K562 (cell line): ENCODE results near the gene DBP. TPM values are rescaled to one million over a fixed set of nuclear protein-coding genes. Genes with fewer than 3 reads are reported as not detected.

Experiments used
- ATAC-seq: fragments of 200-7000 bp; cut with Tn5 transposase; 3 replicates; pipeline ENCODE4 v1.9.1; 2020; ENCODE audit warnings: moderate library complexity
- BruUV-seq: library from RNA; stranded (reverse); fragments of 400-500 nt; replicated peaks from 2 replicates; lab custom pipeline; 2021; lab: Mats Ljungman, UMichigan
- CTCF ChIA-PET: fragments of 300-600 bp; formaldehyde crosslinking; extraction: SDS; loops from one replicate; lab custom pipeline; 2021; ENCODE audit warnings: low intra/inter-chr PET ratio; lab: Yijun Ruan, JAX
- POLR2A ChIA-PET: fragments of 300-600, 350-650 bp; sonication (Branson Sonifier 250); formaldehyde crosslinking; extraction: SDS; loops from one replicate; lab custom pipeline; 2021; ENCODE audit warnings: antibody characterized with exemption, inconsistent platforms; lab: Yijun Ruan, JAX
- DNase-seq, 4 experiments: peaks; one replicate each; pipeline versions ENCODE4 v3.0.0 to v3.0.0-alpha.2; 2011 to 2018; ENCODE audit warnings: low spot score in 3 of 4, mixed read lengths in 3 of 4; ENCODE audit errors: extremely low read depth in 1 of 4
- FAIRE-seq: peaks from 2 replicates; lab custom pipeline; 2011; peaks lifted over from hg19 to GRCh38; lab: Jason Lieb, UNC
- H2AFZ ChIP-seq: 2 replicates; pipeline ENCODE4 v1.6.0; 2011; ENCODE audit warnings: low read depth, low read length, control low read depth, inconsistent platforms
- H3K27ac ChIP-seq: fragments of 200-600 bp; 3 replicates; pipeline ENCODE4 v1.8.0; 2011; ENCODE audit warnings: low read depth, mild to moderate bottlenecking, control low read depth, inconsistent platforms, low read length, moderate library complexity, mixed read lengths; ENCODE audit errors: extremely low read depth
- H3K27me3 ChIP-seq, 2 experiments: fragments of 300-600 bp in 1 of 2; 2 replicates in 1 of 2; 3 replicates in 1 of 2; pipeline versions ENCODE4 v1.6.0 to v1.8.0; 2011; ENCODE audit warnings: inconsistent platforms in 2 of 2, low read length in 2 of 2, mild to moderate bottlenecking in 1 of 2, mixed read lengths in 1 of 2, moderate library complexity in 1 of 2; ENCODE audit not compliant: control insufficient read depth in 2 of 2, insufficient read depth in 2 of 2
- H3K36me3 ChIP-seq: fragments of 300-600 bp; 3 replicates; pipeline ENCODE4 v1.8.0; 2011; ENCODE audit warnings: mild to moderate bottlenecking, low read length, inconsistent platforms; ENCODE audit not compliant: control insufficient read depth, insufficient read depth
- H3K4me1 ChIP-seq, 2 experiments: fragments of 200-600 bp in 1 of 2; replicated peaks in 1 of 2; 2 replicates in 1 of 2; 3 replicates in 1 of 2; pipeline versions ENCODE4 v1.5.1 to v1.8.0; 2011; ENCODE audit warnings: inconsistent platforms in 2 of 2, low read length in 2 of 2, mild to moderate bottlenecking in 1 of 2, mixed read lengths in 1 of 2, moderate library complexity in 1 of 2; ENCODE audit not compliant: control insufficient read depth in 2 of 2, insufficient read depth in 2 of 2
- H3K4me2 ChIP-seq: 2 replicates; pipeline ENCODE4 v1.6.1; 2011; ENCODE audit warnings: low read length, control low read depth, inconsistent platforms, mixed read lengths; ENCODE audit not compliant: insufficient read depth
- H3K4me3 ChIP-seq: fragments of 200-600 bp; sonication (generic), shearing (Covaris generic); 2 replicates; pipeline ENCODE4 v1.5.1; 2016; ENCODE audit warnings: control low read depth, inconsistent platforms
- H3K79me2 ChIP-seq: fragments of 200-600 bp; 3 replicates; pipeline ENCODE4 v1.8.0; 2011; ENCODE audit warnings: low read length, inconsistent platforms; ENCODE audit not compliant: control insufficient read depth, insufficient read depth
- H3K9ac ChIP-seq, 2 experiments: 2 replicates each; pipeline versions ENCODE4 v1.6.0 to v1.6.1; 2011; ENCODE audit warnings: low read depth in 2 of 2, low read length in 2 of 2, control low read depth in 1 of 2, inconsistent platforms in 1 of 2, mild to moderate bottlenecking in 1 of 2, mixed read lengths in 1 of 2; ENCODE audit not compliant: insufficient read depth in 1 of 2
- H3K9me1 ChIP-seq: one replicate; pipeline ENCODE4 v1.6.0; 2011; ENCODE audit warnings: inconsistent platforms, mild to moderate bottlenecking, low read length, moderate library complexity; ENCODE audit not compliant: control insufficient read depth, insufficient read depth
- H3K9me3 ChIP-seq: replicated peaks from 2 replicates; pipeline ENCODE4 v1.5.1; 2011; ENCODE audit warnings: low read depth, low read length, inconsistent platforms; ENCODE audit not compliant: control insufficient read depth, insufficient read depth
- H4K20me1 ChIP-seq: replicated peaks from 2 replicates; pipeline ENCODE4 v1.6.1; 2011; ENCODE audit warnings: low read length, inconsistent platforms, mixed read lengths; ENCODE audit not compliant: control insufficient read depth, insufficient read depth
- BCOR ChIP-seq: fragments of 450-650 bp; IDR thresholded peaks from 2 replicates; pipeline ENCODE4 v1.6.1; 2016
- CHCHD3 ChIP-seq: fragments of 250-450 bp; sonication (Bioruptor Pico); IDR thresholded peaks from 2 replicates; pipeline ENCODE4 v2.1.2; 2022; ENCODE audit warnings: mild to moderate bottlenecking
- COPS2 ChIP-seq: fragments of 450-650 bp; conservative IDR thresholded peaks from 2 replicates; pipeline ENCODE4 v1.6.1; 2016; ENCODE audit warnings: mild to moderate bottlenecking, moderate library complexity
- PRMT5 ChIP-seq: sonication (generic); formaldehyde crosslinking; IDR thresholded peaks from 2 replicates; pipeline ENCODE4 v1.5.0; 2020; ENCODE audit warnings: missing genetic modification reagents
- WGBS: fragments of 100-300 bp; shearing (Covaris generic); methylation state at CpG from one replicate; pipeline ENCODE4 v1.1.6; 2016; ENCODE audit warnings: low coverage, mixed read lengths; ENCODE audit not compliant: insufficient coverage; ENCODE audit errors: missing lambda C conversion rate; 5-methylcytosine and 5-hydroxymethylcytosine counted together
- in situ Hi-C: fragments of 300-500 bp; cut with MboI; formaldehyde crosslinking; loops from 4 replicates; pipeline ENCODE4 v1.15.0; 2018; ENCODE audit warnings: inconsistent platforms, mixed read lengths
- intact Hi-C: fragments of 100-400 bp; cut with micrococcal nuclease; formaldehyde crosslinking; loops from 2 replicates; pipeline ENCODE4 v1.14.2; 2022
- polyA plus RNA-seq, 8 experiments: library from polyadenylated mRNA; depleted of rRNA in 4 of 8; stranded (reverse) in 5 of 8; unstranded in 3 of 8; fragments of >200 nt; fragmentation: Nextera tagmentation in 2 of 8; fragmentation: Illumina TruSeq in 1 of 8; extraction: Ambion mirVana in 2 of 8; extraction: Trizol in 1 of 8; gene quantifications; 2 replicates each; pipeline versions ENCODE4 v1.2.1 to v1.2.3, GENCODE V29; 2011 to 2014; ENCODE audit warnings: inconsistent platforms in 1 of 8, missing spikeins in 1 of 8
- total RNA-seq, 7 experiments: library from RNA; depleted of rRNA in 6 of 7; stranded (reverse); fragments of >200 nt in 6 of 7; fragmentation: Illumina TruSeq in 2 of 7; extraction: Trizol in 2 of 7; gene quantifications; 2 replicates each; pipeline versions ENCODE4 v1.2.1 to v1.2.3, GENCODE V29; 2011 to 2021; ENCODE audit warnings: low replicate concordance in 1 of 7
- TF ChIP-seq, protein P1 (sequence below): sonication (generic); formaldehyde crosslinking; IDR thresholded peaks from 2 replicates; pipeline ENCODE4 v1.9.0; 2022; ENCODE audit warnings: mild to moderate bottlenecking, missing genetic modification reagents
- TF ChIP-seq, protein P2 (sequence below): fragments of 250-450 bp; sonication (Bioruptor Pico); IDR thresholded peaks from 2 replicates; pipeline ENCODE4 v1.4.0; 2020

DBP gene
- total and polyA plus RNA-seq, 9 of the 15 experiments (the other 6 are each of a cell fraction or from before 2014, with no cell fraction given): 0.25 to 5.5 (median 1.8) TPM

DNA sequence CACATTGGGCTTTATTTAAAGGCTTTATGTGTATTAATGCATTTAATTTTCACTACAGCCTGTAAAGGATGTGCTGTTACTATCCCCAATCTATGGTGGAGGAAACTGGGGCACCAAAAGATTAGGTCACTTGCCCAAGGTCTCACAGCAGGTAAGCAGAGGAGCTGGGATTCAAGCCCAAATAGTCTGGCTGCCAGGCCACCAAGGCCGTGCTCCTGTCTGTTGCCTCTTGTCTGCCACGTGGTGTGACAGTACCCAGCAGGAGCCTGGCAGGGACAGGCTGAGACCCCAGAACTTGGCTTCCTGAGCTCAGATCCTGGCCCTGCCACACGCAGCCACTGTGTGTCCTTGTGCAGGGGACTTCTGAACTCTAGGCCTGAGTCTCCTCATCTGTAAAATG lies 31.2 kb upstream of the DBP start:
- FAIRE-seq: no peak
- in situ Hi-C loops: no loop called here
- no peak for TF ChIP-seq COPS2
- TF ChIP-seq, protein P1, sequence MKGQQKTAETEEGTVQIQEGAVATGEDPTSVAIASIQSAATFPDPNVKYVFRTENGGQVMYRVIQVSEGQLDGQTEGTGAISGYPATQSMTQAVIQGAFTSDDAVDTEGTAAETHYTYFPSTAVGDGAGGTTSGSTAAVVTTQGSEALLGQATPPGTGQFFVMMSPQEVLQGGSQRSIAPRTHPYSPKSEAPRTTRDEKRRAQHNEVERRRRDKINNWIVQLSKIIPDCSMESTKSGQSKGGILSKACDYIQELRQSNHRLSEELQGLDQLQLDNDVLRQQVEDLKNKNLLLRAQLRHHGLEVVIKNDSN: 0 out of 2 replicates have a peak, but pooled peaks have one; percentile 10

DNA sequence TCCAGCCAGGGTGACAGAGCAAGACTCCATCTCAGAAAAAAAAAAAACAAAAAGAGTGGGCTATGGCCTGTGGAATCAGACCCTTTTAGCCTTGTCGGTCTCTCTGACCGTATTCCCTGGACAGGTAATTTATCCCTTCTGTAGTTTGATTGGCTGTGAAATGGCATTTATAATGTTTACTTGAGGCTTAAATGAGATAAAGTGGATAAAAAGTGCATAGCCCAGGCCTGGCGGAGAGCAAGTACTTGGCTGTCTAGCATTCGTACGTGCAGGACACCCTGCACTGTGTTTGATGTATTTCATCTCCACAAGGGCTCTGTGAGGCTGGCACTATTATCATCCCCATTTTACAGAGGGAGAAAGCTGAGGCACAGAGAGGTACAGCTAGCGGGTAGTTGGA lies 28.6 kb upstream of the DBP start:
- no peaks in the 10 kb centered on the region for H3K36me3 ChIP-seq
- no peak overlapping the region for H3K4me3 ChIP-seq
- in situ Hi-C loops (no loop called here), intact Hi-C loops (no loop called here)
- FAIRE-seq (no peak), ATAC-seq (no peak), DNase-seq (no peak)
- H3K9me1 ChIP-seq: no peaks in the 10 kb centered on the region
- no peaks in the 10 kb centered on the region for H3K27me3 ChIP-seq
- no peak overlapping the region for H3K4me2 ChIP-seq
- H2AFZ ChIP-seq: no peak overlapping the region
- H3K9me3 ChIP-seq: no peaks in the 10 kb centered on the region
- no peak overlapping the region for H3K9ac ChIP-seq
- no peak for TF ChIP-seq PRMT5
- TF ChIP-seq, protein P2, sequence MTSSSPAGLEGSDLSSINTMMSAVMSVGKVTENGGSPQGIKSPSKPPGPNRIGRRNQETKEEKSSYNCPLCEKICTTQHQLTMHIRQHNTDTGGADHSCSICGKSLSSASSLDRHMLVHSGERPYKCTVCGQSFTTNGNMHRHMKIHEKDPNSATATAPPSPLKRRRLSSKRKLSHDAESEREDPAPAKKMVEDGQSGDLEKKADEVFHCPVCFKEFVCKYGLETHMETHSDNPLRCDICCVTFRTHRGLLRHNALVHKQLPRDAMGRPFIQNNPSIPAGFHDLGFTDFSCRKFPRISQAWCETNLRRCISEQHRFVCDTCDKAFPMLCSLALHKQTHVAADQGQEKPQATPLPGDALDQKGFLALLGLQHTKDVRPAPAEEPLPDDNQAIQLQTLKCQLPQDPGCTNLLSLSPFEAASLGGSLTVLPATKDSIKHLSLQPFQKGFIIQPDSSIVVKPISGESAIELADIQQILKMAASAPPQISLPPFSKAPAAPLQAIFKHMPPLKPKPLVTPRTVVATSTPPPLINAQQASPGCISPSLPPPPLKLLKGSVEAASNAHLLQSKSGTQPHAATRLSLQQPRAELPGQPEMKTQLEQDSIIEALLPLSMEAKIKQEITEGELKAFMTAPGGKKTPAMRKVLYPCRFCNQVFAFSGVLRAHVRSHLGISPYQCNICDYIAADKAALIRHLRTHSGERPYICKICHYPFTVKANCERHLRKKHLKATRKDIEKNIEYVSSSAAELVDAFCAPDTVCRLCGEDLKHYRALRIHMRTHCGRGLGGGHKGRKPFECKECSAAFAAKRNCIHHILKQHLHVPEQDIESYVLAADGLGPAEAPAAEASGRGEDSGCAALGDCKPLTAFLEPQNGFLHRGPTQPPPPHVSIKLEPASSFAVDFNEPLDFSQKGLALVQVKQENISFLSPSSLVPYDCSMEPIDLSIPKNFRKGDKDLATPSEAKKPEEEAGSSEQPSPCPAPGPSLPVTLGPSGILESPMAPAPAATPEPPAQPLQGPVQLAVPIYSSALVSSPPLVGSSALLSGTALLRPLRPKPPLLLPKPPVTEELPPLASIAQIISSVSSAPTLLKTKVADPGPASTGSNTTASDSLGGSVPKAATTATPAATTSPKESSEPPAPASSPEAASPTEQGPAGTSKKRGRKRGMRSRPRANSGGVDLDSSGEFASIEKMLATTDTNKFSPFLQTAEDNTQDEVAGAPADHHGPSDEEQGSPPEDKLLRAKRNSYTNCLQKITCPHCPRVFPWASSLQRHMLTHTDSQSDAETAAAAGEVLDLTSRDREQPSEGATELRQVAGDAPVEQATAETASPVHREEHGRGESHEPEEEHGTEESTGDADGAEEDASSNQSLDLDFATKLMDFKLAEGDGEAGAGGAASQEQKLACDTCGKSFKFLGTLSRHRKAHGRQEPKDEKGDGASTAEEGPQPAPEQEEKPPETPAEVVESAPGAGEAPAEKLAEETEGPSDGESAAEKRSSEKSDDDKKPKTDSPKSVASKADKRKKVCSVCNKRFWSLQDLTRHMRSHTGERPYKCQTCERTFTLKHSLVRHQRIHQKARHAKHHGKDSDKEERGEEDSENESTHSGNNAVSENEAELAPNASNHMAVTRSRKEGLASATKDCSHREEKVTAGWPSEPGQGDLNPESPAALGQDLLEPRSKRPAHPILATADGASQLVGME (CRISPR knock-in tag): no peak
- TF ChIP-seq CHCHD3 (CRISPR knock-in tag): no peak
- 0 out of 2 replicates have a peak, but pooled peaks have one; percentile 28 for TF ChIP-seq BCOR
- no peaks in the 10 kb centered on the region for H3K79me2 ChIP-seq
- ChIA-PET POLR2A (interaction anchor here (0.7 to 1.2 kb wide), 2 partner anchors 9 to 12 kb away, joined by 3 read pairs; no protein-coding TSS in a partner anchor), CTCF (no interaction called here)
- no peak overlapping the region for H3K27ac ChIP-seq
- no TSS peak for BruUV-seq
- peaks cover 11 to 21% of the 10 kb centered on the region in 2 experiments for H3K4me1 ChIP-seq
- H4K20me1 ChIP-seq: no peaks in the 10 kb centered on the region
- 67% methylated on average over 6 of the region's 6 CpGs for WGBS

More for the DNA sequence above, 31.2 kb upstream of the DBP start:
- no peaks in the 10 kb centered on the region for H3K79me2 ChIP-seq
- POLR2A ChIA-PET: interaction anchor here (0.7 kb wide), 1 partner anchor 275 kb away, joined by 4 read pairs; the partner anchor contains the start of gene GRIN2D
- no peak overlapping the region for H3K9ac ChIP-seq
- no TSS peak for BruUV-seq
- H3K9me3 ChIP-seq: no peaks in the 10 kb centered on the region
- no peaks in the 10 kb centered on the region for H3K27me3 ChIP-seq
- H4K20me1 ChIP-seq: no peaks in the 10 kb centered on the region
- WGBS: 3% methylated on average over 3 of the region's 3 CpGs
- no peak overlapping the region for H3K27ac ChIP-seq
- DNase-seq (no peak), ATAC-seq (no peak)
- intact Hi-C loops: no loop called here
- no peak overlapping the region for H2AFZ ChIP-seq
- H3K9me1 ChIP-seq: no peaks in the 10 kb centered on the region
- no peaks in the 10 kb centered on the region for H3K36me3 ChIP-seq
- H3K4me2 ChIP-seq: no peak overlapping the region
- CTCF ChIA-PET: no interaction called here
- no peak overlapping the region for H3K4me3 ChIP-seq
- H3K4me1 ChIP-seq: peaks cover under 1 to 21% of the 10 kb centered on the region in 2 experiments; a peak in 2 of 5 replicates
